DOHH2 (cell line): ENCODE measurements around the gene SRXN1.

Source experiments
- H3F3A ChIP-seq: fragments of 200-600 bp; sonication (generic), shearing (Covaris generic); 2 replicates; pipeline ENCODE4 v1.6.0; 2016; ENCODE audit warnings: antibody characterized with exemption, mild to moderate bottlenecking; ENCODE audit not compliant: control insufficient read depth, insufficient read depth
- H3K27ac ChIP-seq: fragments of 200-600 bp; sonication (generic); 2 replicates; pipeline ENCODE4 v1.5.1; 2014; ENCODE audit warnings: low read depth, mild to moderate bottlenecking, low read length, moderate library complexity
- H3K27me3 ChIP-seq: fragments of 200-600 bp; sonication (generic); 2 replicates; pipeline ENCODE4 v1.6.1; 2014; ENCODE audit warnings: mild to moderate bottlenecking, low read length, mixed read lengths; ENCODE audit not compliant: control insufficient read depth
- H3K36me3 ChIP-seq: fragments of 200-600 bp; sonication (generic); 2 replicates; pipeline ENCODE4 v1.6.1; 2014; ENCODE audit warnings: mild to moderate bottlenecking, low read length, moderate library complexity, mixed read lengths; ENCODE audit not compliant: control insufficient read depth
- H3K4me1 ChIP-seq: fragments of 200-600 bp; sonication (generic); 2 replicates; pipeline ENCODE4 v1.6.1; 2014; ENCODE audit warnings: mild to moderate bottlenecking, low read length, mixed read lengths; ENCODE audit not compliant: control insufficient read depth
- H3K4me2 ChIP-seq: fragments of 200-600 bp; sonication (generic); 2 replicates; pipeline ENCODE4 v1.6.0; 2014; ENCODE audit warnings: mild to moderate bottlenecking, low read length, moderate library complexity
- H3K4me3 ChIP-seq: fragments of 200-600 bp; sonication (generic); 2 replicates; pipeline ENCODE4 v1.5.1; 2014; ENCODE audit warnings: mild to moderate bottlenecking, low read length, mixed read lengths
- H3K79me2 ChIP-seq: fragments of 200-600 bp; sonication (generic); 2 replicates; pipeline ENCODE4 v1.6.1; 2014; ENCODE audit warnings: mild to moderate bottlenecking, low read length, mixed read lengths; ENCODE audit not compliant: control insufficient read depth
- H3K9me2 ChIP-seq: fragments of 200-600 bp; sonication (generic); replicated peaks from 2 replicates; pipeline ENCODE4 v1.6.1; 2014; ENCODE audit warnings: mild to moderate bottlenecking, low read length, mixed read lengths; ENCODE audit not compliant: control insufficient read depth
- H3K9me3 ChIP-seq: fragments of 200-600 bp; sonication (generic); 2 replicates; pipeline ENCODE4 v1.6.1; 2014; ENCODE audit warnings: antibody characterized with exemption, low read length, mixed read lengths; ENCODE audit not compliant: control insufficient read depth, insufficient read depth
- H4K20me1 ChIP-seq: fragments of 200-600 bp; sonication (generic); 2 replicates; pipeline ENCODE4 v1.6.0; 2014; ENCODE audit warnings: low read depth, mild to moderate bottlenecking, antibody characterized with exemption, low read length, moderate library complexity; ENCODE audit not compliant: control insufficient read depth, insufficient read depth
- CTCF ChIP-seq: fragments of 200-600 bp; sonication (generic); IDR thresholded peaks from one replicate; pipeline ENCODE4 v1.5.1; 2014; ENCODE audit warnings: antibody characterized with exemption, mild to moderate bottlenecking, low read depth, low read length; ENCODE audit not compliant: poor library complexity, severe bottlenecking
- EZH2phosphoT487 ChIP-seq: fragments of 200-600 bp; sonication (generic); IDR thresholded peaks from 2 replicates; pipeline ENCODE4 v1.6.1; 2017; ENCODE audit warnings: borderline replicate concordance, mild to moderate bottlenecking, antibody characterized with exemption, low read length, moderate library complexity, mixed read lengths

Gene SRXN1

DNA sequence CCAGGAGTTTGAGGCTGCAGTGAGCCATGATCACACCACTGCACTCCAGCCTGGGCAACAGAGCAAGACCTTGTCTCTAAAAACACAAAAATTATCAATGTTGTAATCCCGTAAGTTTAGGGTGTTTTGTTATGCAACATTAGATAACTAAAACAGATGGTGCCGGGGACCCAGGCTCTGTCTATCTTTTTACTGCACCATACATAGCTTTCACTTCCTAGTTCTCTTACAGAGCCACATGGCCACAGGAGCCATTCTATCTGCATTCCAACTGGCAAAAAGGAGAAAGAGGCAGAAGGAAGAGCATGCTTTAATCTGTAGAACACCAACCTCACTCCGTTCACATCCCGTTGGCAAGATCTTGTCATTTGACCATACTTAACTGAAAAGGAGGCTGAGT, 37.5 kb downstream of the SRXN1 start:
- no peaks in the 10 kb centered on the region for H4K20me1 ChIP-seq
- peaks cover 52% of the 10 kb centered on the region for H3K27me3 ChIP-seq
- H3F3A ChIP-seq: no peaks in the 10 kb centered on the region
- no peak overlapping the region for H3K4me3 ChIP-seq
- no peak overlapping the region for H3K27ac ChIP-seq
- no peaks in the 10 kb centered on the region for H3K9me3 ChIP-seq
- no peaks in the 10 kb centered on the region for H3K79me2 ChIP-seq
- no peaks in the 10 kb centered on the region for H3K4me1 ChIP-seq
- H3K9me2 ChIP-seq: no peaks in the 10 kb centered on the region
- no peak overlapping the region for H3K4me2 ChIP-seq
- no peaks in the 10 kb centered on the region for H3K36me3 ChIP-seq
- TF ChIP-seq CTCF (no peak), EZH2phosphoT487 (no peak)

DNA sequence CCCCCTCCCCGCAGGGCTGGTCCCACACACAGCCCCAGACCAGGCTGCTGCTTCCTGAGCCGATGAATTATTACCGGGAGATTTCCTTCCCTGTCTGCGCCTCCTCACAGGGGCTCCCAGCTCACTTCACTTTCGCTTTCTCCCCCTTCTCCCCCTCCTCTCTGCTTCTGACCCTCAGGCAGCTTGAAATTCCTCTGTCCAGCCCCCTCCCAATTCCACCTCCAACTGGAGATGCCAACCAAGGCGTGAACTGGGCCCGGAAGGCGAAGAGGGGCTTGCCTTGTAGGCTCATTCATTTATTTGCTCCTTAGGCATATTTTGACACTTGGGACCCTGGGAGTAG, 41.2 kb downstream of the SRXN1 start:
- H3K4me2 ChIP-seq: no peak overlapping the region
- H3F3A ChIP-seq: no peaks in the 10 kb centered on the region
- no peaks in the 10 kb centered on the region for H3K9me3 ChIP-seq
- no peaks in the 10 kb centered on the region for H4K20me1 ChIP-seq
- H3K27ac ChIP-seq: no peak overlapping the region
- TF ChIP-seq EZH2phosphoT487: no peak
- H3K27me3 ChIP-seq: peaks cover 42% of the 10 kb centered on the region
- no peak overlapping the region for H3K4me3 ChIP-seq
- H3K9me2 ChIP-seq: no peaks in the 10 kb centered on the region
- no peaks in the 10 kb centered on the region for H3K36me3 ChIP-seq
- H3K79me2 ChIP-seq: no peaks in the 10 kb centered on the region
- H3K4me1 ChIP-seq: no peaks in the 10 kb centered on the region

DNA sequence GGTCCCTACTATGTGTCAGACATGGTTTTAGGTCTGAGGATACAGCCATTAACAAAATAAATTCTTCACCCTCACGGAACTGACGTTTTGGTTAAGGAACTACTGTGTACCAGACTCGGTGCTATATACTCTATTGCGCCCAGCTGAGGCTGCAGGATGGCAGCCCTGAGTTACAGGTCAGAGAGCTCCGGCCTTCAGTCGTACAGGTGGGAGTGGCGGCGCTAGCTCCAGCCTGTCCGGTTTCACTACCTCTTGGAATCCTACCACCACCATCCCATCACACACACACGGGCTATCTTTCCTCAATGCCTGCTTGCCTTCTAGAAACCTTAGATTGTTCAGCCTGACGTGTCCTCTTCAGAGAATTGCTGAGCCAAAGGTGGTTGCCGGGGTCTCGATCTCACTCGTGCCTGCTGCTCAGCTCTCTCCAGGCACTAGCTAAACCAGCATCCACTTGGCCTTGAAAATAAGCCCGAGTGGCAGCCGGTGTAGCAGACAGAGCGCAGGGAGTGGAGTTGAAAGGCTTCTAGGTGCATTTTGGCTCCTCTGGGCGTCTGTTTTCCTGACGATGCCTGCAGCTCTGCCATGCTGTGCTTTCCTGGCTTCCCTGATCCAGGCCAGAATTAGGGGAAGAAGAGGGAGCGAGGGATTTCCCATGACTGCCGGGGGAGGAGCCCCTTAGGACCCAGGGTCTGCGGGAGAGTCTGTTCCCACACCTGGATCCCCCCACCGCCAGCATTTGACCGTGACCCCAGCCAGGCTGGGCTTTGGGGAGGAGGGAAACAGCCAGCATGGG, 41.8 kb downstream of the SRXN1 start:
- no peaks in the 10 kb centered on the region for H3K9me2 ChIP-seq
- H3K27me3 ChIP-seq: peaks cover 42% of the 10 kb centered on the region
- H3K4me2 ChIP-seq: no peak overlapping the region
- H3F3A ChIP-seq: no peaks in the 10 kb centered on the region
- no peaks in the 10 kb centered on the region for H3K36me3 ChIP-seq
- H3K4me3 ChIP-seq: no peak overlapping the region
- no peaks in the 10 kb centered on the region for H4K20me1 ChIP-seq
- H3K79me2 ChIP-seq: no peaks in the 10 kb centered on the region
- H3K9me3 ChIP-seq: no peaks in the 10 kb centered on the region
- no peaks in the 10 kb centered on the region for H3K4me1 ChIP-seq
- H3K27ac ChIP-seq: no peak overlapping the region
- TF ChIP-seq EZH2phosphoT487 (no peak), CTCF (no peak)
